D341Med (cell line): Measurements from ENCODE around the gene FRAT2.
A peak's percentile ranks its signal among the peaks of the same experiment; 100 is the strongest.

Experiments used
- DNase-seq: peaks from one replicate; pipeline ENCODE4 v3.0.0; 2012; ENCODE audit warnings: low spot score

Gene FRAT2

GRCh38 chr10:97334370-97335175 lies at the start of gene FRAT2:
Gene FRAT2 (minus strand): TSS chr10:97334729. CDS start chr10:97334572, 157 bp downstream.
- DNase-seq = peak; percentile 92

GRCh38 chr10:97384156-97384555 lies 49.6 kb upstream of the FRAT2 start:
- DNase-seq = peak; percentile 1

GRCh38 chr10:97383159-97383558 lies 48.6 kb upstream of the FRAT2 start:
- DNase-seq = no peak

GRCh38 chr10:97381626-97382025 lies 47.1 kb upstream of the FRAT2 start:
- peak; percentile 1 for DNase-seq

GRCh38 chr10:97380516-97380915 lies 46.0 kb upstream of the FRAT2 start:
- DNase-seq = no peak

- no peak for DNase-seq
Measured at GRCh38 chr10:97378933-97379921, 44.7 kb upstream of the FRAT2 start.

- DNase-seq = no peak
Measured at GRCh38 chr10:97376413-97376812, 41.9 kb upstream of the FRAT2 start.

- DNase-seq = no peak
Measured at GRCh38 chr10:97373456-97373855, 38.9 kb upstream of the FRAT2 start.

GRCh38 chr10:97372233-97372875 lies 37.8 kb upstream of the FRAT2 start:
- DNase-seq = no peak

GRCh38 chr10:97371696-97372095 lies 37.2 kb upstream of the FRAT2 start:
- DNase-seq = peak; percentile 53

- no peak for DNase-seq
Measured at GRCh38 chr10:97367126-97367649, 32.7 kb upstream of the FRAT2 start.

GRCh38 chr10:97366572-97366971 lies 32.0 kb upstream of the FRAT2 start:
- DNase-seq = no peak

GRCh38 chr10:97365761-97366351 lies 31.3 kb upstream of the FRAT2 start:
- DNase-seq = no peak

GRCh38 chr10:97363071-97363470 lies 28.5 kb upstream of the FRAT2 start:
- DNase-seq = no peak

- no peak for DNase-seq
Measured at GRCh38 chr10:97362310-97363033, 27.9 kb upstream of the FRAT2 start.

GRCh38 chr10:97361537-97361901 lies 27.0 kb upstream of the FRAT2 start:
- DNase-seq = no peak

GRCh38 chr10:97360705-97361536 lies 26.4 kb upstream of the FRAT2 start:
- DNase-seq = no peak

GRCh38 chr10:97358781-97359180 lies 24.3 kb upstream of the FRAT2 start:
- no peak for DNase-seq

GRCh38 chr10:97358349-97358748 lies 23.8 kb upstream of the FRAT2 start:
- DNase-seq = no peak

- DNase-seq = no peak
Measured at GRCh38 chr10:97356918-97357317, 22.4 kb upstream of the FRAT2 start.
